CD8-positive, alpha-beta memory T cell (primary cell): ENCODE measurements around the gene SLC38A8. TPM values are rescaled to one million over a fixed set of nuclear protein-coding genes. Genes with fewer than 3 reads are reported as not detected.

ENCODE experiments used
- CTCF ChIA-PET: fragments of 350-600 bp; sonication (Branson Sonifier 250); formaldehyde crosslinking; loops from one replicate; lab custom pipeline; 2021; ENCODE audit warnings: antibody characterized with exemption; lab: Charles Lee
- POLR2A ChIA-PET: fragments of 350-600 bp; sonication (Branson Sonifier 250); formaldehyde crosslinking; loops from one replicate; lab custom pipeline; 2021; ENCODE audit warnings: antibody characterized with exemption; lab: Charles Lee
- DNase-seq, 5 donors: peaks; one replicate each; pipeline versions ENCODE4 v3.0.0 to v3.0.0-alpha.2; 2020 to 2022; ENCODE audit warnings: mixed read lengths in 1 of 5
- H3K27ac ChIP-seq: one replicate; pipeline ENCODE4 v1.7.0; 2013; ENCODE audit warnings: low read depth, mild to moderate bottlenecking, low read length, moderate library complexity
- H3K27me3 ChIP-seq: 2 replicates; pipeline ENCODE4 v1.7.0; 2013; ENCODE audit warnings: low read length, mild to moderate bottlenecking; ENCODE audit not compliant: insufficient read depth, poor library complexity, severe bottlenecking
- H3K36me3 ChIP-seq: 2 replicates; pipeline ENCODE4 v1.7.0; 2013; ENCODE audit warnings: mild to moderate bottlenecking, low read length, moderate library complexity; ENCODE audit not compliant: insufficient read depth
- H3K4me1 ChIP-seq: 2 replicates; pipeline ENCODE4 v1.7.0; 2013; ENCODE audit warnings: mild to moderate bottlenecking, low read length, moderate library complexity; ENCODE audit not compliant: insufficient read depth
- H3K4me3 ChIP-seq: 2 replicates; pipeline ENCODE4 v1.7.0; 2013; ENCODE audit warnings: mild to moderate bottlenecking, low read length
- H3K9me3 ChIP-seq: 2 replicates; pipeline ENCODE4 v1.7.0; 2013; ENCODE audit warnings: mild to moderate bottlenecking, low read length
- H3K27ac Mint-ChIP-seq, 8 donors: one replicate each; pipeline ENCODE4 v1.8.0; 2020 to 2021; ENCODE audit warnings: mixed read lengths in 8 of 8, mild to moderate bottlenecking in 6 of 8, inconsistent platforms in 3 of 8, moderate library complexity in 3 of 8
- H3K27me3 Mint-ChIP-seq, 2 donors: one replicate each; pipeline ENCODE4 v1.8.0; 2020 to 2021; ENCODE audit warnings: mixed read lengths in 2 of 2, mild to moderate bottlenecking in 1 of 2, moderate library complexity in 1 of 2
- H3K36me3 Mint-ChIP-seq, 3 donors: one replicate each; pipeline ENCODE4 v1.8.0; 2020 to 2021; ENCODE audit warnings: mixed read lengths in 3 of 3, inconsistent platforms in 1 of 3, mild to moderate bottlenecking in 1 of 3
- H3K4me1 Mint-ChIP-seq, 3 donors: one replicate each; pipeline ENCODE4 v1.8.0; 2020 to 2021; ENCODE audit warnings: mixed read lengths in 3 of 3, inconsistent platforms in 1 of 3, mild to moderate bottlenecking in 1 of 3
- H3K4me3 Mint-ChIP-seq, 7 donors: one replicate each; pipeline ENCODE4 v1.8.0; 2020 to 2021; ENCODE audit warnings: mixed read lengths in 7 of 7, mild to moderate bottlenecking in 6 of 7, moderate library complexity in 4 of 7, inconsistent platforms in 2 of 7
- H3K9me3 Mint-ChIP-seq, 5 donors: one replicate each; pipeline ENCODE4 v1.8.0; 2020 to 2022; ENCODE audit warnings: mixed read lengths in 5 of 5, mild to moderate bottlenecking in 3 of 5, moderate library complexity in 2 of 5, inconsistent platforms in 1 of 5
- polyA plus RNA-seq: library from polyadenylated mRNA; unstranded; fragments of 300-500 nt; fragmentation: Illumina TruSeq; gene quantifications from one replicate; pipeline ENCODE4 v1.2.3, GENCODE V29; 2021
- total RNA-seq, 2 experiments: library from RNA; stranded (reverse); gene quantifications; one replicate each; pipeline ENCODE4 v1.2.3, GENCODE V29; 2021

SLC38A8 gene
- total and polyA plus RNA-seq, 3 experiments from 2014 or later: not detected

DNA sequence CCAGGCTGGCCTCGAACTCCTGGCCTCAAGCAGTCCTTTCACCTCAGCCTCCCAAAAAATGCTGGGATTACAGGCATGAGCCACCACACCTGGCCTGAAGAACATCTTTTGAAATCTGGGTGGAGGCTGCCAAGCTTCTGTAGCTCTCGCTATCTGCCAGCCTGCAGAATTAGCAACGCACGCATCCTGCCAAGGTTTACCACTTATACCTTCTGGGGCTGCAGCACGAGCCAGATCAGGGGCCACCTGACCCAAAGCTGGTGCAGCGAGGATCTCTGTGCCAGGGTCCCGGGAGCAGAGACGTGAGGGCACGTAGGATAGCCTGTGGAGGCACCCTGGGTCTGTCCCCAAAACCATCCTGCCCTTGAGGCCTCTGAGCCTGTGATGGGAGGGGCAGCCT, 22.2 kb downstream of the SLC38A8 start:
- H3K27ac ChIP-seq: no peak overlapping the region
- Mint-ChIP-seq H3K36me3 (peaks cover 0 to 4% (median 0%) of the 10 kb centered on the region in 3 donors), H3K4me1 (no peaks in the 10 kb centered on the region), H3K4me3 (no peak overlapping the region), H3K27ac (no peak overlapping the region), H3K27me3 (peaks cover 10 to 30% of the 10 kb centered on the region in 2 donors), H3K9me3 (peaks cover 9 to 16% (median 12%) of the 10 kb centered on the region in 5 donors)
- no peaks in the 10 kb centered on the region for H3K4me1 ChIP-seq
- POLR2A ChIA-PET: no interaction called here
- H3K4me3 ChIP-seq: no peak overlapping the region
- H3K36me3 ChIP-seq: no peaks in the 10 kb centered on the region
- CTCF ChIA-PET: no interaction called here
- no peak for DNase-seq
- no peaks in the 10 kb centered on the region for H3K27me3 ChIP-seq
- H3K9me3 ChIP-seq: no peaks in the 10 kb centered on the region

DNA sequence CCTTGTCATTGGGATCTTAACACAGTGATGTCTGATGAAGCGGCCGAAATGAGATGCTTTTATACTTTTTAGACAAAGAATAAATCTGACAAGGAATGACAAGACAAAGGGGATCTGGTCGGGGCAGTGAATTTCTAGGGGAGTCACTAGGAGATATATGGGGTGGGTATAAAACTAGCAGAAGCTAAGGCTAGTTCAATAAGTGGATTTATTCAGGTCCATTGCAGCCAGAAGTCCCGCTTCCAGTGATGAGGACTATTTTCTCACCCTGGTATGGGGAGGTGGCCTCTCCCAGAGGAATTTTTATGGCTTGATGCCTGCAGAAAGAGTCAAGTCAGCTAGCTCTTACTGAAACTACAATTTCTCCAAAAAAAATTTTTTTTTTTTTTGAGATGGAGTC, 23.9 kb downstream of the SLC38A8 start:
- Mint-ChIP-seq H3K27ac (no peak overlapping the region), H3K4me3 (no peak overlapping the region), H3K27me3 (peaks cover 10 to 30% of the 10 kb centered on the region in 2 donors), H3K36me3 (peaks cover 0 to 4% (median 0%) of the 10 kb centered on the region in 3 donors), H3K9me3 (peaks cover 10 to 16% (median 14%) of the 10 kb centered on the region in 5 donors), H3K4me1 (peaks cover 9 to 10% (median 9%) of the 10 kb centered on the region in 3 donors)
- Histone ChIP-seq H3K9me3 (no peaks in the 10 kb centered on the region), H3K36me3 (no peaks in the 10 kb centered on the region), H3K27ac (no peak overlapping the region), H3K4me1 (no peaks in the 10 kb centered on the region), H3K4me3 (no peak overlapping the region), H3K27me3 (no peaks in the 10 kb centered on the region)
- no peak for DNase-seq
- ChIA-PET CTCF (interaction anchor here (0.7 kb wide), 1 partner anchor 242 kb away, joined by 3 read pairs; no protein-coding TSS in a partner anchor), POLR2A (no interaction called here)

GRCh38 chr16:84016477-84016876, 26.1 kb downstream of the SLC38A8 start:
- Histone ChIP-seq H3K4me3 (no peak overlapping the region), H3K27ac (no peak overlapping the region), H3K27me3 (no peaks in the 10 kb centered on the region), H3K36me3 (no peaks in the 10 kb centered on the region), H3K4me1 (no peaks in the 10 kb centered on the region), H3K9me3 (no peaks in the 10 kb centered on the region)
- Mint-ChIP-seq H3K27ac (no peak overlapping the region), H3K27me3 (peaks cover 5 to 16% of the 10 kb centered on the region in 2 donors), H3K36me3 (peaks cover 0 to 3% (median 0%) of the 10 kb centered on the region in 3 donors), H3K4me3 (no peak overlapping the region), H3K9me3 (peaks cover 5 to 10% (median 8%) of the 10 kb centered on the region in 5 donors), H3K4me1 (peaks cover 9 to 10% (median 9%) of the 10 kb centered on the region in 3 donors)
- POLR2A ChIA-PET: no interaction called here
- DNase-seq: no peak
- CTCF ChIA-PET: no interaction called here

DNA sequence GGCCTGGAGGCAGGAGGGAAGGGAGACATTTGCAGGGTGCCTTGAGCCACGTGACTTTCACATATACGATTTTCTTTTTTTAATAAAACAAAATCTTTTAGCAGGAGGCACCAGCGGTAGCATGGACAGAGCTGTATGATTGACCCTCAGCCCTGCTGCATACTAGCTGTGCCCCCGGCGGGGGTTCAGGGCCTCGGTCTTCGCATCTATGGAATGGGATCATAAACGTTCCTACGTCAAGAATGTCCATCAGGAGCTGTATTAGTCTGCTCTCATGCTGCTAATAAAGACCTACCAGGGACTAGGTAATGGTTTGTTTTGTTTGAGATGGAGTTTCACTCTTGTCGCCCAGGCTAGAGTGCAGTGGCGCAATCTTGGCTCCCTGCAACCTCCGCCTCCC, 27.2 kb downstream of the SLC38A8 start:
- no peak for DNase-seq
- H3K27ac ChIP-seq: no peak overlapping the region
- CTCF ChIA-PET: no interaction called here
- no peaks in the 10 kb centered on the region for H3K9me3 ChIP-seq
- Mint-ChIP-seq H3K27me3 (peaks cover 3 to 14% of the 10 kb centered on the region in 2 donors), H3K4me1 (peaks cover 9 to 10% (median 9%) of the 10 kb centered on the region in 3 donors), H3K9me3 (peaks cover 0 to 6% (median 4%) of the 10 kb centered on the region in 5 donors), H3K4me3 (no peak overlapping the region), H3K36me3 (no peaks in the 10 kb centered on the region), H3K27ac (no peak overlapping the region)
- H3K4me1 ChIP-seq: no peaks in the 10 kb centered on the region
- POLR2A ChIA-PET: no interaction called here
- no peaks in the 10 kb centered on the region for H3K36me3 ChIP-seq
- H3K27me3 ChIP-seq: no peaks in the 10 kb centered on the region
- no peak overlapping the region for H3K4me3 ChIP-seq

DNA sequence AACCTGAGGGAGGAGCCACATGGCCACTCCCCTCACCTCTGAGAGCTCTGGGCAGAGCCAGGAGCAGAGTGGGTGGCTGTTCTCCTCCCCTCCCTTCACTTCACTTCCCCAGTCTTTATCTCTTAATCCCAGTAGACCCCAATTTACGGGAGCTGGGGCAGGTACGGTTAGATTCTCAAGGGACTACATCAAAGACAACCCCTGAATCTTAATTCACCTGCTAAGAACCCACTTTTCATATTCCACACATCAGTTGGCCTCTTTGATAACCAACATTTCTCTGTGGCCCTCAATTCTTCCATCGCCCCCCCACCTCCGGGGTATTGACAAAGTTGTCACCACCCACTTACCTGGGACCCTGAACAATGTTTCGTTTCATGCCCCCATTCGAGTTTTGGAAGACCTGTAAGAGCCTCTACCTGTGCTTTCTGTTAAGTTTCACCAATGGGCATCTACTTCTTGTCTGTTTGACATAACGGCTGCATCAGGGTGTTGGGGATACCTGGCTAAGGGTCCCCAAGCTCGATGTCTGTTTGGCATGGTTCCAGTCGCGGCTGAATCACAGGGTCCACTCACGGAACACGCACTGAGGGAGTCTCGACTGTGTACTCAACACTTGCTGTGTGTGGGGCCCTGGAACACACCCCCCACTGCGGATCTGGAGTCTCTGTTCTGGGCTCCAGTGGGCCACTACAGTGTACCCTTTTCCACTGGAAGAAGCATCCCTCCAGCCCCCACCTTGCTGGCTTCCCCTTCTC, 27.8 kb downstream of the SLC38A8 start:
- no peaks in the 10 kb centered on the region for H3K9me3 ChIP-seq
- Mint-ChIP-seq H3K4me1 (peaks cover 9 to 10% (median 9%) of the 10 kb centered on the region in 3 donors), H3K9me3 (peaks cover 0 to 6% (median 4%) of the 10 kb centered on the region in 5 donors), H3K36me3 (no peaks in the 10 kb centered on the region), H3K27me3 (peaks cover 3 to 13% of the 10 kb centered on the region in 2 donors), H3K4me3 (peak overlapping the region in 1 of 7 donors; percentile 63), H3K27ac (peak overlapping the region in 1 of 8 donors; percentile 71)
- H3K36me3 ChIP-seq: no peaks in the 10 kb centered on the region
- H3K27ac ChIP-seq: no peak overlapping the region
- no peak for DNase-seq
- H3K27me3 ChIP-seq: no peaks in the 10 kb centered on the region
- POLR2A ChIA-PET: no interaction called here
- H3K4me3 ChIP-seq: no peak overlapping the region
- CTCF ChIA-PET: no interaction called here
- no peaks in the 10 kb centered on the region for H3K4me1 ChIP-seq

DNA sequence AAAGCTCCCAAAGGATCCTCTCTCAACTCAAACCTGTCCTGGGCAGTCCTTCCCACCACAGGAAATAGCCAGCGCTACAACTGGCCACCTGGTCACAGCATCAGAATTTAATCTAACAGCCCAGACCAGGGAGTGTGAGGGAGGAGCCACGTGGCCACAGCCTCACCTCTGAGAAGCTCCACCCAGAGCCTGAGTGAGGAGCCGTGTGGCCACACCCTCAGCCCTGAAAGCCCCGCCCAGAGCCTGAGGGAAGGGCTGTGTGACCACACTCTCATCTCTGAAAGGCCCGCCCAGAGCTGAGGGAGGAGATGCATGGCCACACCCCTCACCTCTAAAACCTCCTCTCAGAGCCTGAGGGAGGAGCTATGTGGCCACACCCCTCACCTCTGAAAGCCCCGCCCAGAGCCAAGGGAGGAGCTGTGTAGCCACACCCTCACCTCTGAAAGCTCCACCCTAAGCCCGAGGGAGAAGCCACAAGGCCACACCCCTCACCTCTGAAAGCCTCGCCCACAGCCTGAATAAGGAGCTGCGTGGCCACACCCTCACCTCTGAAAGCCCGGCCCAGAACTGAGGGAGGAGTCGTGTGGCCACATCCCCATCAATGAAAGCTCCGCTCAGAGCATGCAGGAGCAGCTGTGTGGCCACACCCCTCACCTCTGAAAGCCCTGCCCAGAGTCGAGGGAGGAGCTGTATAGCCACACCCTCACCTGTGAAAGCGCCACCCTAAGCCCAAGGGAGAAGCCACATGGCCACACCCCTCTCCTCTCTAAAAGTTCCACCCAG, 28.6 kb downstream of the SLC38A8 start:
- Histone ChIP-seq H3K27ac (no peak overlapping the region), H3K36me3 (no peaks in the 10 kb centered on the region), H3K9me3 (no peaks in the 10 kb centered on the region), H3K27me3 (no peaks in the 10 kb centered on the region), H3K4me3 (no peak overlapping the region), H3K4me1 (no peaks in the 10 kb centered on the region)
- ChIA-PET POLR2A (no interaction called here), CTCF (no interaction called here)
- peak in 3 of 5 donors; percentile 4 to 36 (median 29) for DNase-seq
- Mint-ChIP-seq H3K27ac (no peak overlapping the region), H3K4me1 (peaks cover 9 to 10% (median 9%) of the 10 kb centered on the region in 3 donors), H3K9me3 (peaks cover 0 to 4% (median 0%) of the 10 kb centered on the region in 5 donors), H3K36me3 (no peaks in the 10 kb centered on the region), H3K4me3 (no peak overlapping the region), H3K27me3 (peaks cover 3 to 13% of the 10 kb centered on the region in 2 donors)

- no peak overlapping the region for H3K27ac Mint-ChIP-seq
- no peaks in the 10 kb centered on the region for H3K4me1 ChIP-seq
- peaks cover 0 to under 1% (median 0%) of the 10 kb centered on the region in 5 donors for H3K9me3 Mint-ChIP-seq
- H3K9me3 ChIP-seq: no peaks in the 10 kb centered on the region
- no peak overlapping the region for H3K27ac ChIP-seq
- H3K4me3 ChIP-seq: no peak overlapping the region
- H3K27me3 Mint-ChIP-seq: peaks cover 3 to 6% of the 10 kb centered on the region in 2 donors
- H3K4me3 Mint-ChIP-seq: no peak overlapping the region
- H3K36me3 Mint-ChIP-seq: no peaks in the 10 kb centered on the region
- ChIA-PET POLR2A (no interaction called here), CTCF (no interaction called here)
- H3K4me1 Mint-ChIP-seq: peaks cover 2 to 3% (median 3%) of the 10 kb centered on the region in 3 donors
- H3K36me3 ChIP-seq: no peaks in the 10 kb centered on the region
- no peaks in the 10 kb centered on the region for H3K27me3 ChIP-seq
- DNase-seq: no peak
These were observed 33.3 kb downstream of the SLC38A8 start for GRCh38 chr16:84009282-84009681.

- Histone ChIP-seq H3K9me3 (no peaks in the 10 kb centered on the region), H3K27me3 (no peaks in the 10 kb centered on the region), H3K27ac (no peak overlapping the region), H3K4me1 (no peaks in the 10 kb centered on the region), H3K36me3 (no peaks in the 10 kb centered on the region), H3K4me3 (no peak overlapping the region)
- Mint-ChIP-seq H3K36me3 (no peaks in the 10 kb centered on the region), H3K27ac (no peak overlapping the region), H3K27me3 (peaks cover 3 to 9% of the 10 kb centered on the region in 2 donors), H3K4me1 (no peaks in the 10 kb centered on the region), H3K4me3 (no peak overlapping the region), H3K9me3 (no peaks in the 10 kb centered on the region)
- POLR2A ChIA-PET: no interaction called here
- CTCF ChIA-PET: no interaction called here
- peak in 1 of 5 donors; percentile 16 for DNase-seq
These were observed 34.6 kb downstream of the SLC38A8 start for GRCh38 chr16:84007965-84008364.
